Measurements from ENCODE around the gene NKAPL.
A peak's percentile ranks its signal among the peaks of the same experiment; 100 is the strongest.
"Not testable (repeated sequence)": the region's sequence is repeated elsewhere in the genome, so short reads cannot be mapped to it uniquely, and the experiment has no call there.

The NKAPL gene

DNA sequence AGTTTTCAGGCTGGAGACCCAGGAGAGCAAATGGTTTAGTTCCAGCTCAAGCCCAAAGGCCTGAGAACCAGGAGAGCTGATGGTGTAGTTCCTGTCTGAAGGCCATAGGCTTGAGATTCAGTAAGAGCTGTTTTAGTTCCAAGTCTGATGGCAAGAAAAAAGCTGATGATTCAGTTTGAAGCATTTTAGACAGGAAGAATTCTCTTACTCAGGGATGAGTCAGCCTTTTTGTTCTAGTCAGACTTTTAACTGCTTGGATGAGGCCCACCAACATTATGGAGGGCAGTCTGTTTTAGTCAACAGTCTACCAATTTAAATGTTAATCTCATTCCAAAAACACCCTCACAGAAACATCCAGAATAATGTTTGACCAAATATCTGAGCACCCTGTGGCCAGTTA, 10.4 kb downstream of the NKAPL start:
- Histone ChIP-seq H3K4me3 (ENCODE audit: low read depth, low read length) (no peak overlapping the region), H3K36me3 (ENCODE audit: control insufficient read depth, insufficient read depth, low read length) (peaks cover 26% of the 10 kb centered on the region), H3K27me3 (ENCODE audit: control insufficient read depth, insufficient read depth, low read length) (no peaks in the 10 kb centered on the region), H3K9ac (ENCODE audit: low read depth, low read length) (no peak overlapping the region), H3K9me3 (ENCODE audit: control insufficient read depth, insufficient read depth, low read length) (no peaks in the 10 kb centered on the region), H3K4me1 (ENCODE audit: control insufficient read depth, insufficient read depth, low read length) (0 out of 2 replicates have a peak, but pooled peaks cover 7% of the 10 kb centered on the region), H3K27ac (ENCODE audit: low read depth, low read length) (no peak overlapping the region)

DNA sequence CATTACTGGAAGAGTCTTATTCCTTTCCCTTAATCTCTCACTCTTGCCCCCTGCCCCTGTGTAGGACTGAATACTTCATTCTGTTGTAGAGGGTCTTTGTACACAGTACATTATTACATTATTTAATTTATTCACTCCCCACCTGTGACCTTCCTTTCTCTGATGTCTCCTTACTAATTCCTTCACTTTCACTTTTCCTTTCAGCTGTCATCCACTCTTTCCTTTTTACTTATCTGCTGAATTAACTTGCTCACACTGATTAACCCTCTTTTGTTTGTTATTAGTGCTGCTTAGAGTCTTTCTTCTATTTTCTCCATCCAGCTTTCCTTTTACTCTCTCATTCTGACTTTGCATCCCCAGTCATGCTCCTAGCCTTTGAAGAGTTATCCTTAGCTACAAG, 15.8 kb downstream of the NKAPL start:
- H3K36me3 ChIP-seq (ENCODE audit: control insufficient read depth, insufficient read depth, low read length), result peaks cover 53% of the 10 kb centered on the region
- H3K4me3 ChIP-seq (ENCODE audit: low read depth, low read length), result no peak overlapping the region
- no peaks in the 10 kb centered on the region for H3K27me3 ChIP-seq (ENCODE audit: control insufficient read depth, insufficient read depth, low read length)
- no peaks in the 10 kb centered on the region for H3K4me1 ChIP-seq (ENCODE audit: control insufficient read depth, insufficient read depth, low read length)
- H3K27ac ChIP-seq (ENCODE audit: low read depth, low read length), result no peak overlapping the region
- no peak overlapping the region for H3K9ac ChIP-seq (ENCODE audit: low read depth, low read length)
- H3K9me3 ChIP-seq (ENCODE audit: control insufficient read depth, insufficient read depth, low read length), result no peaks in the 10 kb centered on the region

DNA sequence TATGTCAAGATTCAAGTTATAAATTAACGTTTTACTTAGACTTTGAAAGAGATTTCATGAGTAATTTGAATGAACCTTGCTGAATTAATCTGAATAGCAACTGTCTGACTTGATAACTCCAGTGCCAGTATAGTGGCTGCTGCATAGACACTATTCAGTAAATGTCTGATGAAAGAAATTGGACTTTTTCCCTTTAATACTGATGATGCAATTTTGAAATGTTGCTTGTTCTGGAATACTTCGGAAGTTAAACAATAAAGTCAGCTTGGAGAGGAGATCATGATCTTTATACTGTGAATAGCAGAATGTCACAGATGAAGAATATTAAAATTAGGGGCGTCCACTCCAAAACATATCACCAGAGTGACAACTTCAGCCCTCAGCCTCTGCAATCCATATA, 18.6 kb downstream of the NKAPL start:
- Histone ChIP-seq H3K36me3 (ENCODE audit: control insufficient read depth, insufficient read depth, low read length) (peaks cover 43% of the 10 kb centered on the region), H3K9ac (ENCODE audit: low read depth, low read length) (no peak overlapping the region), H3K27me3 (ENCODE audit: control insufficient read depth, insufficient read depth, low read length) (no peaks in the 10 kb centered on the region), H3K4me1 (ENCODE audit: control insufficient read depth, insufficient read depth, low read length) (peaks cover 8% of the 10 kb centered on the region), H3K27ac (ENCODE audit: low read depth, low read length) (no peak overlapping the region), H3K9me3 (ENCODE audit: control insufficient read depth, insufficient read depth, low read length) (no peaks in the 10 kb centered on the region), H3K4me3 (ENCODE audit: low read depth, low read length) (no peak overlapping the region)

DNA sequence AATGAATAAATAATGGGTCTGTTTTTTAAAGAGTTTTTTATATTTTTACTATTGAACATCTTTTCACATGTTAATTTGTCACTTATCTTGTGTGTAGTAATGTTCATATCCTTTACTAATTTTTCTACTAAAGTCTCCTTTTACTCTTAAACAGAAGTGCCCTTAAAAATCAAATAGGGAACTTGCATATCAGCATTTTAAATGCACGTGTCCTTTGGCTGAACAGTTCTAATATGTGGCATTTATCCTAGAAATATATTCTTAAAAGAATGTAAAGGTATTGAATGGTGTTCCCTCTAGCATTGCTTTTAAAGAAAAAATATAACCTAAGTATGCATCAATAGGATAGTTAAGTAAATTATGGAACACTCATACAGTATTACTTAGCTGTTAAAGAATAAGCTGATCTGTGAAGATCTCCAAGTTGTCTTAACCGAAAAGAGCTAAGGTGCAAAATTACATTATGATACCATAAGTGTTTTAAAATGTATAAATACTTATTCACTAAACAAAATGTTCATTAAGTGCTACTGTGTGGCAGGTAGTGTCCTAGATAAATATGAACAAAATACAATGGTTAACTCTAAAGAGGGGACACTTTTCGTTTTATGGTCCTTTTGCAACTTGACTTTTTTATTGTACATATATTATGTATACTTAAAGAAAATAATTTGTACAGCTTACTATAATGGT, 21.6 kb downstream of the NKAPL start:
- no peak overlapping the region for H3K27ac ChIP-seq (ENCODE audit: low read depth, low read length)
- H3K4me1 ChIP-seq (ENCODE audit: control insufficient read depth, insufficient read depth, low read length), result peaks cover 13% of the 10 kb centered on the region
- peaks cover 36% of the 10 kb centered on the region for H3K36me3 ChIP-seq (ENCODE audit: control insufficient read depth, insufficient read depth, low read length)
- no peak overlapping the region; the same call in 1 of the 2 replicates for H3K9ac ChIP-seq (ENCODE audit: low read depth, low read length)
- no peaks in the 10 kb centered on the region for H3K27me3 ChIP-seq (ENCODE audit: control insufficient read depth, insufficient read depth, low read length)
- peak overlapping the region; percentile 86 for H3K4me3 ChIP-seq (ENCODE audit: low read depth, low read length)
- no peaks in the 10 kb centered on the region for H3K9me3 ChIP-seq (ENCODE audit: control insufficient read depth, insufficient read depth, low read length)

DNA sequence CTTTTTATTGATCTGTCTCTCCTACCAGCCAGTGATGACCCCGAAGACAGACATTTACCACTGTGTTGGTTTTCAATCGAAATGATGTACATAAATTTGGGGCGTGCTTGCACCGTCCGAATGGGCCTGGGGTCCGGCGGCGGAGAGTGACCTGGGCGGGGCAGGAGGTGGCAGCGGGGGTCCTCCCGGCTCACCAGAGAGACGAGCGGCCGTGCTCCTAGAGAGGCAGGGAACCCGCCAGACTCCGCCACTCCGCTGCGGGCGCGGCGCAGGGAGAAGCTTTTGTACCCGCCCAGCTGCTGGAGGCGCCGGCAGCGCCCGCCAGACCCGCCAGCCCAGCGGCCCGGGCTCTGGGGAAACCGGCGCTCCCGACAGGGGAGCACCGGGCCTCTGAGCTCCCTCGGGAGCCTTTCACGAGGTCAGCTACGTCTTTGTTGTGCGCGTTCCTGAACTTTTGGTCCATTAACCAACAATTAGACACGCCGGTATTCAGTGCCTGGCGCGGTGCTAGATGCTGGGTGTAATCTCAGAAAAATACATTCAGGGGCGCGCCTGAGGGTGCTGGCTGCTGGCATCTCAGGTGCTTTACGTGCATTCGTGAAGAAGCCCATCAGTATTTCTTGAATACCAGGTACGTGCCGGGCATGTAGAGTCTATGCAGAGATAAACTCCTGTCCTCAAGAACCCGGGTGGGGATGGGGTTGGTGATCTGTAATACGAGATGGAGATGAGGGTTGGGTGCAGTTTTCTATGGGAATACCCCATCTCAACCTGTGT, 22.4 kb downstream of the NKAPL start, which contains the start of gene PGBD1:
Gene PGBD1, plus strand, starts transcription at position 285 of the 777 bp plus-strand sequence. CDS start 2,242 bp downstream, outside the sequence.
- Histone ChIP-seq H3K9me3 (ENCODE audit: control insufficient read depth, insufficient read depth, low read length) (no peaks in the 10 kb centered on the region), H3K27ac (ENCODE audit: low read depth, low read length) (peak within 1 kb of the TSS; percentile 54), H3K27me3 (ENCODE audit: control insufficient read depth, insufficient read depth, low read length) (no peaks in the 10 kb centered on the region), H3K4me1 (ENCODE audit: control insufficient read depth, insufficient read depth, low read length) (peaks cover 13% of the 10 kb centered on the region), H3K9ac (ENCODE audit: low read depth, low read length) (peak within 1 kb of the TSS; percentile 44), H3K36me3 (ENCODE audit: control insufficient read depth, insufficient read depth, low read length) (peaks cover 36% of the 10 kb centered on the region), H3K4me3 (ENCODE audit: low read depth, low read length) (peak within 1 kb of the TSS; percentile 86)

DNA sequence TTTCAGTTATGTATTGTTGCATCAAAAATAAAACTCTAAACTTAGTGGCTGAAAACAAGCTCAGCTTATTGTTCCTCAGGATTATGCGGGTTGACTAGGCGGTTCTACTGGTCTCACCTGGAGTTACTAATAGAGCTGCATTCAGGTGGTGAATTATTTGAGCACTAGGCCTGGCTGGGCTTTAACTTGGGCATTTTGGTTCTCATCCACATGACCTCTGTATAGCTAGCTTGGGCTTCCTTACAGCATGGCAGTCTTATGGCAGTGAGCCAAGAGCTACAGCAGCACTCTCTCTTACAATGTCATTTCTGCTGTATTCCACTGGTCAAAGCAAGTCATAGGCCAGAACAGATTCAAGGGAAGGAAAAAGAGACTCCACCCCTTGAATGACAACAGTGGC, 23.8 kb downstream of the NKAPL start:
- Histone ChIP-seq H3K36me3 (ENCODE audit: control insufficient read depth, insufficient read depth, low read length) (peaks cover 43% of the 10 kb centered on the region), H3K27ac (ENCODE audit: low read depth, low read length) (no peak overlapping the region), H3K9me3 (ENCODE audit: control insufficient read depth, insufficient read depth, low read length) (no peaks in the 10 kb centered on the region), H3K27me3 (ENCODE audit: control insufficient read depth, insufficient read depth, low read length) (no peaks in the 10 kb centered on the region), H3K4me1 (ENCODE audit: control insufficient read depth, insufficient read depth, low read length) (peaks cover 13% of the 10 kb centered on the region), H3K4me3 (ENCODE audit: low read depth, low read length) (peak overlapping the region; percentile 86), H3K9ac (ENCODE audit: low read depth, low read length) (no peak overlapping the region)

DNA sequence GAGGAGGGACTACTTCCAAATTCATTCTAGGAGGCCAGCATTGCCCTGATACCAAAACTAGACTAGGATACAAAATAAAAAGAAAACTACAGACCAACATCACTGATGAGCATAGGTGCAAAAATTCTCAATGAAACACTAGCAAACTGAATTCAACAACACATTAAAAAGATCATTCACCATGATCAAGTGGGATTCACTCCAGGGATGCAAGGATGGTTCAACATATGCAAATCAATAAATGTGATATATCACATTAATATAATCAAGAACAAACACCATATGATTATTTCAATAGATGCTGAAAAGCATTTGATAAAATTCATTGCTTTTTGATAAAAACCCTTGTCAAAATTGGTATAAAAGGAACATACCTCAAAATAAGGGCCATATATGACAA, 32.5 kb downstream of the NKAPL start:
- Histone ChIP-seq H3K4me3 (ENCODE audit: low read depth, low read length) (no peak overlapping the region), H3K9me3 (ENCODE audit: control insufficient read depth, insufficient read depth, low read length) (no peaks in the 10 kb centered on the region), H3K36me3 (ENCODE audit: control insufficient read depth, insufficient read depth, low read length) (peaks cover 43% of the 10 kb centered on the region), H3K9ac (ENCODE audit: low read depth, low read length) (no peak overlapping the region), H3K27me3 (ENCODE audit: control insufficient read depth, insufficient read depth, low read length) (no peaks in the 10 kb centered on the region), H3K4me1 (ENCODE audit: control insufficient read depth, insufficient read depth, low read length) (no peaks in the 10 kb centered on the region), H3K27ac (ENCODE audit: low read depth, low read length) (no peak overlapping the region)

DNA sequence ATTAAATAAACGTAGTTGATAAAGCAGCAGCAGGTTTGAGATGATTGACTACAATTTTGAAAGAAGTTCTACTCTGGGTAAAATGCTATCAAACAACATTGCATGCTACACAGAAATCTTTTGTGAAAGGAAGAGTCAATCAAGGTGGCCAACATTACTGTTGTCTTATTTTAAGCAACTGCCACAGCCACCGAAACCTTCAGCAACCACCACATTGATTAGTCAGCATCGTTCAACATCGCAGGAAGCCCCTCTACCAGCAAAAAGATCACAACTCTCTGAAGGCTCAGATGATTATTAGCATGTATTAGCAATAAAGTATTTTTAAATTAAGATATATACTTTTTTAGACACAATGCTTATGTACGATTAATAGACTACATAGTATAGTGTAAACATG, 36.2 kb downstream of the NKAPL start:
- Histone ChIP-seq H3K36me3 (ENCODE audit: control insufficient read depth, insufficient read depth, low read length) (peaks cover 33% of the 10 kb centered on the region), H3K9me3 (ENCODE audit: control insufficient read depth, insufficient read depth, low read length) (no peaks in the 10 kb centered on the region), H3K4me1 (ENCODE audit: control insufficient read depth, insufficient read depth, low read length) (no peaks in the 10 kb centered on the region), H3K27ac (ENCODE audit: low read depth, low read length) (no peak overlapping the region), H3K4me3 (ENCODE audit: low read depth, low read length) (no peak overlapping the region), H3K9ac (ENCODE audit: low read depth, low read length) (no peak overlapping the region), H3K27me3 (ENCODE audit: control insufficient read depth, insufficient read depth, low read length) (no peaks in the 10 kb centered on the region)

DNA sequence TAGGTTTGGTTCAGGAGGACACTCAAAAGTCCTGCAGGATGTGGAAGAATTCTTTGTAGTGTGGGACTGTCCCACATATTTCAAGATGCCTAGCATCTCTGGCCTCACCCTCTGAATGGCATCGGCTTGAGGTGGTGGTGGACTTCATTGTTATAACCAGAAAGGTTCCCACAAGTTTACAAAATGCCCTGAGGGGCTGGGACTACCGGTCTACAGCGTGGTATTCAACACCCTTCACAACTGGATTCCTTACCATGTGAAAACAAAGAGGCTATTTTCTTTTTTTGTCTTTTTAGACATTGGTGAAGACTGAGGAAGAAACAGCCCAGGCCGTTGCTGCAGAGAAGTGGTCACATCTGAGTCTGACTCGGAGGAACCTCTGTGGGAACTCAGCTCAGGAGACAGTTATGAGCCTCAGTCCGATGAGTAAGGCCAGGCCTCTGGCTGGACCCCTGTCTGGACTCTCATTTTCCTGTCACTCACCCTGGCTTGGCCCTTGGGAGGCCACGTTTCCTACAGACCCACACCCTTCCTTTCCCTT, 37.5 kb downstream of the NKAPL start:
- no peaks in the 10 kb centered on the region for H3K27me3 ChIP-seq (ENCODE audit: control insufficient read depth, insufficient read depth, low read length)
- no peaks in the 10 kb centered on the region for H3K4me1 ChIP-seq (ENCODE audit: control insufficient read depth, insufficient read depth, low read length)
- no peak overlapping the region for H3K27ac ChIP-seq (ENCODE audit: low read depth, low read length)
- H3K9ac ChIP-seq (ENCODE audit: low read depth, low read length), result no peak overlapping the region
- no peak overlapping the region for H3K4me3 ChIP-seq (ENCODE audit: low read depth, low read length)
- no peaks in the 10 kb centered on the region for H3K9me3 ChIP-seq (ENCODE audit: control insufficient read depth, insufficient read depth, low read length)
- peaks cover 43% of the 10 kb centered on the region for H3K36me3 ChIP-seq (ENCODE audit: control insufficient read depth, insufficient read depth, low read length)

DNA sequence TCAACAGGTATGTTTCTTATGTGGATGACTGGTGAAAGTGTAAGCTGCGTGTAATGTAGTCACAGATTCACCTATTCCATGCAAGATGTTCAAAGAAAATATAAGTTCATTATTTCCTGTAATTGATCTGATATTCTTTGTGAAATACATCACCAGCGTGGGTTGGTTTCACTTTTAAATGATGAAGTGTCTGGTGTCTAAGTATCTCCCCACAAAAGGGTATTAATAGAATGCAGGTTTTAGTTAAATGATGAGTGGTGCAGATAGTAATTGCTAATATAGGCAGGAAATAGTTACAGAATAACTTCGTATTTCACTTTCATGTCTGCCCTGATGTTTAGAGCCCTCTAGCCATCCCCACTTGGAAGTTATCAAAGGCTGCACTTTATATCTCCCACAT, 44.5 kb downstream of the NKAPL start:
- H3K27me3 ChIP-seq (ENCODE audit: control insufficient read depth, insufficient read depth, low read length), result no peaks in the 10 kb centered on the region
- no peak overlapping the region for H3K9ac ChIP-seq (ENCODE audit: low read depth, low read length)
- peaks cover 18% of the 10 kb centered on the region for H3K36me3 ChIP-seq (ENCODE audit: control insufficient read depth, insufficient read depth, low read length)
- no peaks in the 10 kb centered on the region for H3K4me1 ChIP-seq (ENCODE audit: control insufficient read depth, insufficient read depth, low read length)
- H3K9me3 ChIP-seq (ENCODE audit: control insufficient read depth, insufficient read depth, low read length), result no peaks in the 10 kb centered on the region
- no peak overlapping the region for H3K4me3 ChIP-seq (ENCODE audit: low read depth, low read length)
- H3K27ac ChIP-seq (ENCODE audit: low read depth, low read length), result no peak overlapping the region

DNA sequence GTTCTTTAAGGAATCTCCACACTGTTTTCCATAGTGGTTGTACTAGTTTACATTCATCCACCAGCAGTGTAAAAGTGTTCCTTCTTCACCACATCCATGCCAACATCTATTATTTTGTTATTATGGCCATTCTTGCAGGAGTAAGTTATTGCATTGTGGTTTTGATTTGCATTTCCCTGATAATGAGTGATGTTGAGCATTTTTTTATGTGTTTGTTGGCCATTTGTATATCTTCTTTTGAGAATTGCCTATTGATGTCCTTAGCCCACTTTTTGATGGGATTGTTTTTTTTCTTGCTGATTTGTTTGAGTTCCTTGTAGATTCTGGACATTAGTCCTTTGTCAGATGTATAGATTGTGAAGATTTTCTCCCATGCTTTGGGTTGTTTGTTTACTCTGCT, 47.3 kb downstream of the NKAPL start:
- not testable (repeated sequence) for H3K4me3 ChIP-seq (ENCODE audit: low read depth, low read length); H3K36me3 ChIP-seq (ENCODE audit: control insufficient read depth, insufficient read depth, low read length); H3K27me3 ChIP-seq (ENCODE audit: control insufficient read depth, insufficient read depth, low read length); H3K9ac ChIP-seq (ENCODE audit: low read depth, low read length); H3K27ac ChIP-seq (ENCODE audit: low read depth, low read length); H3K9me3 ChIP-seq (ENCODE audit: control insufficient read depth, insufficient read depth, low read length)
- H3K4me1 ChIP-seq (ENCODE audit: control insufficient read depth, insufficient read depth, low read length), result peaks cover 24% of the 10 kb centered on the region

Data from HUES48 (cell line).